Activated CD8-positive, alpha-beta memory T cell treated with anti-CD3 and anti-CD28 coated beads, Interleukin-2, amount 50 U/mL, for 1 hour (primary cell): ENCODE measurements around the gene MAP3K14.

Experiments used
- DNase-seq: peaks from one replicate; pipeline ENCODE4 v3.0.0-alpha.2; 2020; ENCODE audit errors: extremely low read depth

MAP3K14 gene

DNA sequence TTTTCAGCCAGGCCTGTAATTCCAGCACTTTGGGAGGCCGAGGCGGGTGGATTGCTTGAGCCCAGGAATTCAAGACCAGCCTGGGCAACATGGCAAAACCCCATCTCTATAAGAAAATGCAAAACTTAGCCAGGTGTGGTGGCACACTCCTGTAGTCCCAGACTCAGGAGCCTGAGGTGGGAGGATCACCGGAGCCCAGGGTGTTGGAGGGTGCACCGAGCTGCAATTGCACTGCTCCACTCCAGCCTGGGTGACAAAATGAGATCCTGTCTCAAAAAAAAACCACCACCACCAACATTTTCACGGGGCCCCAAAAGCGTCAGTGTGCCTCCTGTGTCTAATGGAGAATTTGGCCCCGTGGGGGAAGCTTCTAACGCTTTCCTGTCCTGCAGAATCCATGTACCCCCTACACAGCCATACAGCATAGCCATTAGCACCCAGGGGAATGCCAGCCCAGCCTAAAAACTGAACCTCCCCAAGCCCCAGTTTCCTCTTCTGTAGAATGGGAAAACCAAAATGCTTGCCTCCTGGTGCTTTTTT lies 22.2 kb upstream of the MAP3K14 start:
- no peak for DNase-seq

DNA sequence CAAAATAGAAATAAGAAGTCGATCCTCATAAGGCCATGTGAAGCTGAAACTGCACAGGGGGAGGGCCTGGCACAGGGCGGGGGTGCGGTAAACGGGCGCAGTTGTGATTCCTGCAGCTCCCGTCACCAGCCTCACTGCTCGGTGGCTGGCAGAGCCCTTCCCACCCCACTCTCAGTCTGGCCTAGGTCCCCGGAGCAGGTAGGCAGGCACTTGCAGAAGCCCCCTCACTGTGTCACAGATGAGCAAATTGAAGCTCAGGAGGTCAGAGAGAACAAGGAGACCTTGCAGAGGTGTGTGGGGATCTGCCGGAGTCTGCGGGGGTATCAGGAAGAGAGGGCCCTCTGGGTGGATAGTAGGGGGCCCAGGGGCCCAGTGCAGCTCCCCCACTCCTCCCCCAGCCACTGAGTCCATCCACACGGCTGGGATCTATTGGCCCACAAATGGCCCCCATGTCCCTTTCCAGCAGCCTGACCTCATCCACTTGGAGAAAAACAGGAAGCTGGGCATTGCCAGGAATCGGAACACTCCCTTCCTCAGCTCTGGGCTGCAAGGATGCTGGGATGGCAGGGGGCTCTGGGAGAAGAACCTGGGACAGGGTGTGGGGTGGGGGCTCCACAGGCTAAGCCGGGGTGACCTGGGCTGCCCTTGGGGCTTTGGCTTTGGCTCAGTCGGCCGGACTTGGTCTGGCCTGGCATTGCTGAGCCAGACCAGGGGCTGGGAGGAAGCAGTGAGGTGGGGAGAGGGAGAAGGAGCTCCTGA lies 21.4 kb upstream of the MAP3K14 start:
- DNase-seq = no peak

DNA sequence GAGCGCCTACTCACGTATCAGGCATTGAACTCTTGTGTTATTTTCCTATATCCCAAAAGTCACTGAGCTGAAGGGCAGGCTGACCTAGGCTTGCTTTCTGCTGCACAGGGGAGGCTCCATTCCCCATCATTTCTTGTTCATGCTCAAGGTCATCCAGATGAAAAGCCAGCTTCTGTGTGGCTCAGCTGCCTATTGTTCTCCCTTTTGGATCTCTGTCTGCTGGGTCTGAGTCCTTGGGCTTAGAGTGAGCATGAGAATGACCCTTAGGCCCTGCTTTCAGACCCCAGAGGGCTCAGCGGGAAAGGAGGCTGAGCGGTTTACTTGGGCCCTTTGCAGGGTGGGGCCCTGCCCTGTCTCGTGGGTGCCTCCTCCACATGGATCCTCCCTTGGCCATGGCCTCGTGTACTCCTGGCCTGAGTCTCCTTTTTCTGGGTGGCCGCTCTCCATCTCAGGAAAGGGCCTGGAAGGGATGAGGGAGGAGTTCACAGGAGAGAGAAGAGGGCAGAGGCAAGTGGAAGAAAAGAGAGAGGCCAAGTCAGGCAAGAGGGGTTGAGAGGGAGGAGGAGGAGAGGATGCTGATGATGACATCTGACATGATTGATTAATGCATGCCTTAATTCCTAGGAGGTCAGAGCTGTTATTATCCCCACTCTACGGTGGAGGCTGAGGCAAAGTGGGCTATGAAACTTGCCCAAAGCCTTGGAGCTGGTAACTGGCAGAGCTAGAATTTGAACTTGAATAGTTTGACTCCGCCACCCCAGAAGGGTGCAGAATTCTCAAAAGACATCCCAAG lies 19.8 kb upstream of the MAP3K14 start:
- no peak for DNase-seq

DNA sequence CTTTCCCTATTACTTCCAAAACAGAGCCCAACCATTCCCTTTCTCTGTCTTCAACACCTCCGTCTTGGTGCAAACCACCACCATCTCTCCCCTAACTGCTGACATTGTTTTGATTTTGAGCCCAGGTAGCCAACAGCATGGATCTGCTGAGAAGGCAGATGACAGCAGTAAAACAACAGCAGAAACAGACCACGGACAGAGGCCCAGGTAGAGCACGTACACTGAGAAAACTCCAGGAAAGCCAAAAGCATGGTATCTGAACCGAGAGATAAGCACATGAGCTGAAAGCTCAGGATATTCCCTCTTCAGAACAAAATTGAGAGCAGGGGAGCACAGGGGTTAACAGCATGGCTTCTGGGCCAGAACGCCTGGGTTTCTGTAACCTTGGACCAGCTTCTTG lies 18.9 kb upstream of the MAP3K14 start:
- DNase-seq = no peak

DNA sequence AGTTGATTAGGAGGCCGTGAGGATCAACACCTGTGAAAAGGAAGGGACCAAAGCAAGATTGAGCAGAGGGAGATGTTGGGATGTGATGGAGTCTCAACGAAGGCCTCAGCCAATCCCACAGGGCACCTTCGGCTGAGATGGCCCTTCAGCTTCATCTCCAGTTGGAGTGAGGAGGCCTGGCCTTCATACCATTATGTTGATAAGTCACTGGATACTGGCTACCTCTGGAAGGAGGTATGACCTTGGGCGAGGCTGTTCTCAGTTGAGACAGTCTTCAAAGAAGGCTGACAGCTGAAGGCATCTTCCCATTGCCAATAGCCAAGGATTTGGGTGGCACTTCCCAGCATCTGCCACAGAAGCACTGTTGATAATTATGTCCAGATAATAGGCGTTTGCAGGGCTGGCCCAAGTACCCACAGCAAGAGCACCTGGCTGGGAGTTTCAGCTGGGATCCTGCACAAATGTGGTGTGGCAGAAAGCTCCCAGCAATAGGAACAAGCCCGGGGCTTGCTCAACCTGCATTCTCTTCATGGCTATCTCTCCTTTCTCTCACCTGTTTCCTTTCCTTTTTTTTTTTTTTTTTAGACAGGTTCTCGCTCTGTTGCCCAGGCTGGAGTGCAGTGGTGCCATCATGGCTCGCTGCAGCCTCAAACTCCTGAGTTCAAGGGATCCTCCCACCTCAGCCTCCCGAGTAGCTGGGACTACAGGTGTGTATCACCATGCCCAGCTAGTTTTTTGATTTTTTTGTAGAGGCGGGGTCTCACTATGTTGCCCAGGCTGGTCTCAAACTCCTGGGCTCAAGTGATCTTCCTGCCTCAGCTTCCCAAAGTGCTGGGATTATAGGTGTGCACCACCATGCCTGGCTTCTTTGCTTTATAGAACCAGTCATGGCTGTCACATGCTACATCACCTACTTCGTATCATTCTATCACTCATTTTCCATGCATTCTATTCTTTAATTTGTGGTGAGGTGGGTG lies 18.2 kb upstream of the MAP3K14 start:
- DNase-seq = no peak

DNA sequence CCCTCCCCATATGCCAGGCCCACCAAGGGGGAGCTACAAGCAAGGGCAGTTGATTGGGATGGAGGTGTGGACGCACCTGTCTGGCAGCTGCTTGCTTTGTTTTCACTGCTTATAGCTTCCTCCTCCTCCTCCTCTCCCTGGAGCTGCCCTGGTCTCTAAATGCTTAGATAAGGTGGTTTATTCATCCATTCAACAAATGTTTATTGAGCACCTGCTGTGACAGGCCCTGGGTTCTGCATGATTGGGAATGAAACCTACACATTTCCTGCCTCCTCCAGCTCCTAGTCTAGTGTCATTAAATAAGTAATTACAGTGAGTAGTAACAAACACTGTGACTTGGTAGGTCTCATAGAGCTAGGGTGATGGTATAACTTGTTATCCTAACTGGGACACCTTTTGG lies 17.4 kb upstream of the MAP3K14 start:
- DNase-seq = no peak

DNA sequence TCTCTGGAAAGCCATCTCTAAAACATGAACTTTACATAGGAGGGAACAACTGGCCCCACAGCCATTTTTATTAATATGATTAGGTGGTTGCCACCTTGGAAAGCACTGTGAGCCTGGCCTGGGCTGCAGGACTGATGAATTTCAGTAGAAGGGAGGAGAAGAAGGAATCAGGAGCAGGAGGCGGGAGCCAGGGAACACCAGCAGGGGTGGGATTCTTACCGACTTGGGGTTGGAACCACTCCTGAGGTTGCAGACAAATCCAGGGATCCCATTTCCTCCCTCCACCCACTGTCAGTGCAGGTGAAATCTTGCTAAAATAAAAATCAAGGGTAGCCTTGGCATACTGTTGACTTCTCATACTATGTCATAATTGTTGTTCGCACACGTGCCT lies 16.9 kb upstream of the MAP3K14 start:
- no peak for DNase-seq

DNA sequence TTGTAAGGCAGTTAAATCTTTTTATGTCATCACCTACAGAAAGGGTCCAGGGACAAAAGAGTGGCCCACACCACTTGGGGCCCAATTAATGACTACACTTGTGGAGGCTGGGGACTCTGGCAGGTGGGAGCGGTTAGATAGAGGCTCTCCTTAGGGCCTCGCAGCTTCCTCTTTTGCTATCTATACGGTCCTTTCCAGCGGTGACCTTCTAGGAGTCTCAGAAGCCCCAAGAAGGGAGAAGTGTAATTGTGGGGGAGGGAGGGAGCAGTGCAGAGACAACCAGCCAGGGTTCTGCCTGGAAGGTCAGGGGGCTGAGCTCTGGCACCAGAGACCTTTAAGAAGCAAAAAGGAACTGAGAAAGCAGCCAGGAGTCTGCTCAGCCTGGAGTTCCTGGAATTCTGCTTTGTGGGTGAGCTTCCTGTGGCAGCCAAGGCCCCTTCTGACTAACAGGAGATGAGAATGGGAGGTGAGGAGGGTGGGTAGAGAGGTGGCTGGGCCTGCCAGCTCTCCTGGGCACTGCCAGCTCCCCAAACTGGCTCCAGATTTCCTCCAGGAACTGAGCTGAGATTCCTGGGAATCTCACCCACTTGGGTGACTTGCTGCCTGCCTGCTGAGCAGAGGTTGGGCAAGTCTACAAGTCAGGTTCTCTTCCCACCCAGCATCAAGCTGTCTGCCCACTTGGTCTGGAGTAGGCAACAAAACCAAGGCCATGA lies 16.3 kb upstream of the MAP3K14 start:
- DNase-seq = no peak

DNA sequence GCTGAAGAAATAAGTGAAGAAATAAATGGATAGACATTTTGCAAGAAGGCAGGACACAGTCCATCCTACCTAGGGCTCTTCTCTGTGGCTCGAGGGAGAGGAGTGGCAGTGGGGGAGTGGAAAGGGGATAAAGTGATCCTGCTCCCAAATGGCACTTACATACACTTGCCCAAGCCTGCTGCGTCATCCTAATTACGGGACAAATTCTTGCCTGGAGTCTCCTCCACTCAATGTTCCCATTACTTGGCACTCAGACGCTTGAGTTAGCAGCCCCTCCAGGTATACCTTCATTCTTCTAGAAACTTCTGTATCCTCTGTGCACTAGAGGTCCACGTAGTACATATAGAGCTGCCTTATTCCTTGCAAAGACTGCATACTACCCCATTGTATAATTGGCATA lies 15.7 kb upstream of the MAP3K14 start:
- DNase-seq = no peak

DNA sequence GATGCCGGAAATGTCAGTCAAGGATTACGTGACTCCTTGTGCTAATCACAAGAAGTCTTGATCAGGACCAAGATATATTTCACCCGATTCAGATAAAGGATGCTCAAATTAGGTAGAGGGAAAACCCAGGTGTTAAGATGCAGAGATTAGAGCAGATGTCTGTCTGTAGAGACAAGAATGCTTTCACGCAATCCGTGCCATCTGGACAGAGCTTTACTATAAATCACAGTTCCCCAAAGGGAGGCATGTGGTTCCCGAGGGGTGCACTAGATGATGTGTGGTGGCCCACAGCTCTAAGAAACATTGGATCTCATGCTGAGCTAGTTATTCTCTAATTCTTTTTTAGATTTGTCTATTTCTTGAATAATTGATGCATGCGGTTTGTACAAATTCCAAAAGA lies 9.8 kb upstream of the MAP3K14 start:
- DNase-seq = no peak

DNA sequence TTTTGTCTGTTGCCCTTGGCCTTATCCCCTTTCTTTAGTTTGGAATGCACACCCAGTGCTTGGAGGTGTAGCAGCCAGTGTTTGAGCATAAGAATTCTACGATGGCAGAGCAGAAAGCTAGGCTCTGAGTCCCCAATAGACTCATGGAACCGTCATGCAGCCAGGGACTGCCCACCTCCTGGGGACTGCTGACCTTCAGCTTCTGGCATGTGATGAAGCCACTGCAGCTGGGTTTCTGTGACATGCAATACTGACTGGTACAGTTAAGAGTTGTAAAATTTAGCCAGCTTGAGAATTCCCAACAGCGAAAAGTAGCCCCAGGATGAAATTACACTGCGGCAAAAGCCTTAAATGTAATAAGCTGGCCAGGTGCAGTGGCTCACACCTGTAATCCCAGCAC lies 9.0 kb upstream of the MAP3K14 start:
- no peak for DNase-seq

DNA sequence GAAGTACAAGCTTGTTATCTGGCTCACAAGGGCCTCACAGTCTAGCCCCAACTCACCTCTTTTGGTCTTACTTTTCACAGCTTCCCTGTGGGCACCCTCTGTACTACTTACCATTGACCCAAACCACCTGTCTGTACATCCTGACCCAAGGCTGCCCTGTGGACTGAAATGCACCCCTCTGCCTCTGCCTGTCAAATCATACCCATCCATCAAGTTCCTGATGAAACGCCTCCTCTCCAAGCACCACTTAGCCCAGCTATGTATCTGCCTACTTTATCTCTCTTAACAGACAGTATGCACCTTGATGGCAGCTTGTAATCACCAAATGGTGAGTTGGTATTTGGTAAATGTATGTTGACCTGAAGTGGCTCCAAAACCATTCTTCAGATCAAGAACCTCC lies 7.5 kb upstream of the MAP3K14 start:
- DNase-seq = no peak

DNA sequence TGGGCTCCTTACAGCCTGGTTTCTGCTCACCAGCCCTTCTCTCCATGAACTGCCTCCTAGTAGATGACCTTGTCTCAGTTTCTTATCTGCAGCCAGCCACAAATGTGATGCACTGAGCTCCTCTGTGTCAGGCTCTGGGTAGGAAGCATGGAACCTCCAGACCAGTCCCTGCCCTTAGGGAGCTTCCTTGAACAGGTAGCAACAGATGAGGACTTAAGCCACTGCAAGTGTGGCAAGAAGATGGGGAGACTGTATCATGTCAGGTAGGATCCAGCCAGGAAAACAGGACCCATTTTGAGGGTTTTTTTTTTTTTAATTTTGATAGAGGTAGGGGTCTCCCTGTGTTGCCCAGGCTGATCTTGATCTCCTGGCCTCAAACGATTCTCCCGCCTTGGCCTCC lies 5.3 kb upstream of the MAP3K14 start:
- no peak for DNase-seq

DNA sequence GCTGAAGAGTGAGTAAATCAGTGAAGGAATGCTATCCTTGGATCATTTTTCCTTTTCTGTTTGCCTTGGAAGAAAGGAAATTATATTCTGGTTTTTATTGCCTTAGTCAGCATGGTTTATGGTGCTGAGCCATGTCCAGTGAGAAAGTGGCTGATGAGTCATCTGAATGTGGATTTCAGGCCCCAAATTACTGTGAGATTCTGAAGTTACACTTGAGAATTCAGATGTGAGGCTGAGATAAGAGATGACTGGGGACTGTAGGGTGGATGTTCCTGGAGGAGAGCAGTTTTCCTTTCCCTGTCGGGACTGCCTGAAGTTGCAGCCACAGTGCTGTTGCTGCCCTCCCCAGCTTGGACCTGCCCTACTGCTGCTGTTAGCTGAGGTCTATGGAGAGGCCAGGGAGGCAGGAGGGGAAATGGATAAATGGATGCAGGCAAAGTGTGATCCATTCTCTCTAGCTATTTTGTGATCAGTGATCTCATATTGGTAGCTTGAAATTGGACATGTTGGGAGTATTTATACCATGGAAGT lies 4.2 kb upstream of the MAP3K14 start:
- no peak for DNase-seq

DNA sequence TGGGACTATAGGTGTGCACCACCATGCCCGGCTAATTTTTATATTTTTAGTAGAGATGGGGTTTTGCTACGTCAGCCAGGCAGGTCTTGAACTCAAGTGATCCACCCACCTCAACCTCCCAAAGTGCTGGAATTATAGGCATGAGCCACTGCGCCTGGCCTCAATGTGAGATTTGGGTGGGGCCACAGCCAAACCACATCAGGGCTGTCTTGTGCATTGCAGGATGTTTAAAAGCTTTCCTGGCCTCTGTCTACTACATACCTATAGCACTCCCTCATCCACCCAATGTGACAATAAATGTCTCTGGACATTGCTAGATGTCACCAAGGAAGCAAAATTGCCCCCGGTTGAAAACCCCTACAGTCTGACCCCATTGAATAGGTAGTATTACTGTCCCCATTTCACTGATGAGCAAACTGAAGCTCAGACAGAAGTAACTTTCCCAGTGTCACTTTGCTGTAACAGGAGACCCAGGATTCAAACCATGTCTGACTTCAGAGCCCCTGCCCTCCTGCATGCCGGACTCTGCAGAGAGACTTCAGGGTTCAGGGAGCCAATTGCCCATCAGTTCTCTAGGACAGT lies 3.6 kb upstream of the MAP3K14 start:
- DNase-seq = no peak

DNA sequence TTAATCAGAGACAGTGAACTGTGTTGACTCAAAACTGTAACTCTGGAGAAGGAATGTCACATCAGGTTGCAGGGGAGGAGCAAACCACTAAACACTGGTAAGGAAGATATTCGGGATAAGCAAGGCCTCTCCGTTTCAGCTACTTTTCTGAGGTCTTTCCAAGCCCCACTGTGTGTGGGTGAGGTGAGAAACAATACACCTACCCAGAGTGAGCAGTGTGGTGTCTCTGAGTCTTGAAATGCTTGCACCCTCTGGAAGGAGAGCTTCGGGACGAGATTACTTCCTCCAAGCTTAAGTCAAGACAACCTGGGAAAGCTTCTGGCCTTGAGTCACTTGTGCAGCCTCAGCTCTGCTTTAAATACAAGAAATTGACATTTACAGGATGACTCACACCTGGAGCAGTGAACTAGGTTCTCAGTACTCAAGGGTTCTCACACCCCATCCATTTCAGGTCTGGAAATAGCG lies 2.5 kb upstream of the MAP3K14 start:
- no peak for DNase-seq

DNA sequence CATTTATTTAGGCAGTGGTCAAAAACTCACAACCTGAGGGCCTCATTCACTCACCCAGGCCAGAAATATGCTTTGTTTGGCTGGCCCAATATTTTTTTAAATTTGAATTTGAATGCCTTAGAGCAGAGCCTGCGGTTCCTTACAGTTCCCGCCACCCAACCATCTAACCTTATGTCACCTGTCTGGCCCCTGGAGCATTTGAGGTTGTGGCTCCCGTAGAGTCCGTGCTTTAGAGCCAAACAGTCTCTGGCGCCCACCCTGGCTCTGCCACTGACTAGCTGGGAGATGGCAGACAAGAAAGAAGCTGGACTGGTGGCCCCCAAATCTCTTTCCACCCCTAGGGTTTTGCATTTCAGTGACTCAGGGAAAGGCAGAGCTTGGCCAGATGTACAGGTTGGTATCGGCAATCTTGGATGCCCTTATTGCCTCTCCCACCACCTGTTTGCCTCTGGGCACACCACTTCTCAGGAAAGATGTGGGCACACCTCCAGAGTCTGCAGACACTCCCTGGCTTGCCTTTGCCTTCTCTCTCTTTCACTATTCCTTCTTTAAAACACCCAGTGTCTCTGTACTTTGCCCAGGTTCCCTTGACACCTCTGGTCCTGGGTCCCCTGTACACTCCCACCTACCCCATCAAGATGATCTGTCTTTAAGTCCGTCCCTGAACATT lies 1.9 kb upstream of the MAP3K14 start:
- DNase-seq = no peak

DNA sequence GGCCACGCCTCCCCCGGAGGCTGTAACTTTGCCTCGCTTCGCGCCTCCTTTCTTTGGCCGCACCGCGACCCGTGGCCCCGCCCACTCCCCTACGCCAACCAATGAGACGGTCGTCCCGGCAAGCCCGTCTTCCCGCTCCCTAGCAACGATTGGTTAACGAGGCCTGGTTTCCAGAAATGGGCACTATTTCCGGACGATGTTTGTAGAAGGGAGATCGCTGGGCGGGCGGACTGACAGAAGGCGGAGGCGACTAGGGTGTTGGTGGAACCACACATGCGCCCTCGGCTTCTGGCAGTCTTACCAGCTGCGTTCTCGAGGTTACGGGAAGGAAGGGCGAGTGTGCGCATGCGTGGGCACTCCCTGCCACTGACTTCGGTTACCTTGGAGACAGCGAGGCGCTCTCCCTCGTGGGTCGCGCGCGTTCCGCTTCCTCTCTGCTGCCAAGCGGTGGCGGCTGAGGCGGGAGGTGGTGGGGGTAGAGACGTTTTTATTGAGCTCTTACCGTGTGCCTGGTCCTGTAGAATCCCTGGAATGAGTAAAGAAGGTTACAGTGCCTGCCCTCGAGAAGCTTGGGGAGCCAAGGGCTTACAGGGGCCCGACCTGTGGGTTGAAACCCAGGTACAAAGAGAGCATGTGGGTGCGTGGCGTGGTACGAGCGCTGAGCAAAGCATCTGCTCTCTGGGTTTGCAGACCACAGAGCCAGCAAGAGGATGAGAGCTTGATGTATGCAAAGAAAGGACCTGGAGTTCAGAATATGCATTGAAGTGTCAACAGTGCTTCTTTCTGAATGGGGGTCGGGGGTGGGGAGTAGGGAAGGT lies 500 bp upstream of the MAP3K14 start:
- DNase-seq = peak; percentile 100
